Measurements from ENCODE around the gene GK. TPM values are rescaled to one million over a fixed set of nuclear protein-coding genes. Genes with fewer than 3 reads are reported as not detected.
A peak's percentile ranks its signal among the peaks of the same experiment; 100 is the strongest.

GK gene
- total and polyA plus RNA-seq, 2 donors (not counting 3 experiments of a cell fraction or from before 2014, with no cell fraction given): 2.7 to 7.6 TPM

GRCh38 chrX:30612250-30612655 lies 41.0 kb upstream of the GK start:
- BruUV-seq (replicated peaks): no TSS peak

GRCh38 chrX:30613721-30614120 lies 39.5 kb upstream of the GK start:
- no peaks in the 10 kb centered on the region for H4K20me1 ChIP-seq (replicated peaks; ENCODE audit: control insufficient read depth, extremely low read depth, insufficient read depth, low read length)
- DNase-seq (ENCODE audit: low read depth, low spot score) (no peak), FAIRE-seq (no peak)
- H3K36me3 ChIP-seq (ENCODE audit: control insufficient read depth in 2 of 2, extremely low read depth in 1 of 2, insufficient read depth in 2 of 2, low read length in 2 of 2): no peaks in the 10 kb centered on the region
- H3K9me1 ChIP-seq (replicated peaks; ENCODE audit: control insufficient read depth, extremely low read depth, insufficient read depth, low read length): no peaks in the 10 kb centered on the region
- ChIA-PET CTCF (no interaction called here), POLR2A (no interaction called here)
- intact Hi-C loops (cut with micrococcal nuclease) (no loop called here), dilution Hi-C loops (cut with MboI; ENCODE audit: extremely low pct_ligation_motif_present, low sequenced_read_pairs) (no loop called here)
- H3K9ac ChIP-seq (replicated peaks; ENCODE audit: extremely low read depth, insufficient read depth, low read length): no peak overlapping the region
- no peaks in the 10 kb centered on the region for H3K4me1 ChIP-seq (ENCODE audit: control insufficient read depth, extremely low read depth, insufficient read depth, low read length)
- no peaks in the 10 kb centered on the region for H3K9me3 ChIP-seq (replicated peaks; ENCODE audit: control insufficient read depth, insufficient read depth, low read length)
- H3K4me2 ChIP-seq (ENCODE audit: insufficient read depth, low read length): no peak overlapping the region
- TF ChIP-seq POLR2AphosphoS5 (IDR thresholded peaks at IDR 0.05; ENCODE audit: insufficient read depth, low read depth, low read length): no peak
- no peak for TF ChIP-seq EZH2 (IDR thresholded peaks at IDR 0.05; ENCODE audit: borderline replicate concordance, low read depth, low read length, severe bottlenecking)
- no peak for TF ChIP-seq FOS (IDR thresholded peaks at IDR 0.05; ENCODE audit: borderline replicate concordance, insufficient read depth, low read length)
- no peak for TF ChIP-seq MAX (IDR thresholded peaks at IDR 0.05; ENCODE audit: insufficient read depth, insufficient read length)
- TF ChIP-seq GATA2 (IDR thresholded peaks at IDR 0.05; ENCODE audit: insufficient read depth, insufficient read length, low read depth, low read length): no peak
- TF ChIP-seq JUN (IDR thresholded peaks at IDR 0.05; ENCODE audit: borderline replicate concordance, insufficient read depth, insufficient read length, low read depth): no peak
- TF ChIP-seq POLR2A (IDR thresholded peaks at IDR 0.05; ENCODE audit: low read depth, low read length): no peak
- no peak for TF ChIP-seq CTCF (IDR thresholded peaks at IDR 0.05; ENCODE audit: extremely low read depth in 1 of 2, insufficient read depth in 1 of 2, low read depth in 1 of 2, low read length in 2 of 2)
- TF ChIP-seq MYC (IDR thresholded peaks at IDR 0.05; ENCODE audit: low read depth, low read length): no peak
- BruUV-seq (replicated peaks): no TSS peak
- no peak overlapping the region for H3K27ac ChIP-seq (ENCODE audit: insufficient read depth, low read depth, low read length)
- no peak overlapping the region for H3K4me3 ChIP-seq (replicated peaks in 1 of 3; ENCODE audit: insufficient read depth in 1 of 3, low read depth in 1 of 3, low read length in 3 of 3)
- no peaks in the 10 kb centered on the region for H3K79me2 ChIP-seq (ENCODE audit: control insufficient read depth, insufficient read depth, low read length)
- no peak overlapping the region for H2AFZ ChIP-seq (ENCODE audit: low read depth, low read length)
- no peaks in the 10 kb centered on the region for H3K27me3 ChIP-seq (ENCODE audit: control insufficient read depth in 2 of 2, insufficient read depth in 2 of 2, low read length in 2 of 2)

More at GRCh38 chrX:30612250-30612655, 41.0 kb upstream of the GK start:
- Histone ChIP-seq H4K20me1 (replicated peaks; ENCODE audit: control insufficient read depth, extremely low read depth, insufficient read depth, low read length) (no peaks in the 10 kb centered on the region), H3K4me3 (replicated peaks in 1 of 3; ENCODE audit: insufficient read depth in 1 of 3, low read depth in 1 of 3, low read length in 3 of 3) (no peak overlapping the region), H3K9me1 (replicated peaks; ENCODE audit: control insufficient read depth, extremely low read depth, insufficient read depth, low read length) (no peaks in the 10 kb centered on the region), H3K36me3 (ENCODE audit: control insufficient read depth in 2 of 2, extremely low read depth in 1 of 2, insufficient read depth in 2 of 2, low read length in 2 of 2) (no peaks in the 10 kb centered on the region), H3K79me2 (ENCODE audit: control insufficient read depth, insufficient read depth, low read length) (no peaks in the 10 kb centered on the region), H3K27me3 (ENCODE audit: control insufficient read depth in 2 of 2, insufficient read depth in 2 of 2, low read length in 2 of 2) (no peaks in the 10 kb centered on the region), H3K9ac (replicated peaks; ENCODE audit: extremely low read depth, insufficient read depth, low read length) (no peak overlapping the region), H3K4me2 (ENCODE audit: insufficient read depth, low read length) (no peak overlapping the region), H3K4me1 (ENCODE audit: control insufficient read depth, extremely low read depth, insufficient read depth, low read length) (no peaks in the 10 kb centered on the region), H2AFZ (ENCODE audit: low read depth, low read length) (no peak overlapping the region), H3K27ac (ENCODE audit: insufficient read depth, low read depth, low read length) (no peak overlapping the region), H3K9me3 (replicated peaks; ENCODE audit: control insufficient read depth, insufficient read depth, low read length) (no peaks in the 10 kb centered on the region)
- ChIA-PET POLR2A (no interaction called here), CTCF (interaction anchor here (0.9 to 1.0 kb wide), 2 partner anchors 14 to 42 kb away, joined by 3 read pairs; no protein-coding TSS in a partner anchor)
- intact Hi-C loops (cut with micrococcal nuclease) (no loop called here), dilution Hi-C loops (cut with MboI; ENCODE audit: extremely low pct_ligation_motif_present, low sequenced_read_pairs) (no loop called here)
- DNase-seq (ENCODE audit: low read depth, low spot score): no peak
- TF ChIP-seq FOS (IDR thresholded peaks at IDR 0.05; ENCODE audit: borderline replicate concordance, insufficient read depth, low read length) (no peak), POLR2A (IDR thresholded peaks at IDR 0.05; ENCODE audit: low read depth, low read length) (no peak), GATA2 (IDR thresholded peaks at IDR 0.05; ENCODE audit: insufficient read depth, insufficient read length, low read depth, low read length) (no peak), MAX (IDR thresholded peaks at IDR 0.05; ENCODE audit: insufficient read depth, insufficient read length) (no peak), MYC (IDR thresholded peaks at IDR 0.05; ENCODE audit: low read depth, low read length) (no peak), EZH2 (IDR thresholded peaks at IDR 0.05; ENCODE audit: borderline replicate concordance, low read depth, low read length, severe bottlenecking) (no peak)
- FAIRE-seq: peak; percentile 67
